PFSK-1 (cell line): Measurements from ENCODE around the gene WDR76.

ENCODE experiments used
- FOXP2 ChIP-seq: optimal IDR thresholded peaks from 2 replicates; pipeline ENCODE3; 2011; ENCODE audit warnings: borderline replicate concordance, control low read depth, inconsistent platforms; ENCODE audit not compliant: insufficient read depth; ENCODE audit errors: extremely low read length, extremely low read depth
- POLR2AphosphoS5 ChIP-seq: IDR thresholded peaks from 2 replicates; pipeline ENCODE4 v1.6.1; 2012; ENCODE audit warnings: low read depth, mild to moderate bottlenecking, control low read depth, low read length, moderate library complexity
- SIN3A ChIP-seq: IDR thresholded peaks from 2 replicates; pipeline ENCODE4 v1.6.1; 2012; ENCODE audit warnings: mild to moderate bottlenecking, low read length, moderate library complexity, borderline replicate concordance; ENCODE audit not compliant: insufficient read depth
- TAF1 ChIP-seq: IDR thresholded peaks from 2 replicates; pipeline ENCODE4 v1.6.1; 2012; ENCODE audit warnings: low read length, control low read depth, borderline replicate concordance; ENCODE audit not compliant: insufficient read depth
- TF ChIP-seq, protein P1 (sequence below), 2 experiments: IDR thresholded peaks; 2 replicates each; pipeline versions ENCODE4 v1.6.1 to v1.8.0; 2011 to 2012; ENCODE audit warnings: low read depth in 2 of 2, low read length in 2 of 2, control low read depth in 1 of 2, inconsistent platforms in 1 of 2, mild to moderate bottlenecking in 1 of 2, moderate library complexity in 1 of 2; ENCODE audit not compliant: insufficient read depth in 1 of 2

DNA sequence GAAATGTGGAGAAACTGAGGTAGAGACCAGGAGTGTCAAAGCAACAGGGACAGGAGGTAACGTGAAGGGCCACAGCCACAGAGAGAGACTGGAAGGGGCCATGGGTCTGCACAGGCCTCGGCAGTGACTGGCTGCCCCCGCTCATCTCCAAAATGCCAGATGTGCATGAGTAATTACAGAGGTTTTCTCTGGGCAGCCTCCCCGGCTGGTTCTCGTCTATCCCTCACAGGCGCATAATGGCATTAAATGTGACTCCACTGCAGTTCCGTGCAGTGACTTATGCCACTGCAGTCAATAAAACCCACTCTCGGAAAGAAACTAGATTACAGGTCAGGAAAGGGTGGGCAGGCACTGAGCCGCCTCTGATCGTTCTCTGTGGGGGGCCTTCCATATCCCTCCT, 74.7 kb downstream of the WDR76 start:
- TF ChIP-seq POLR2AphosphoS5 (no peak), TAF1 (no peak), FOXP2 (no peak), SIN3A (no peak)
- TF ChIP-seq, protein P1, sequence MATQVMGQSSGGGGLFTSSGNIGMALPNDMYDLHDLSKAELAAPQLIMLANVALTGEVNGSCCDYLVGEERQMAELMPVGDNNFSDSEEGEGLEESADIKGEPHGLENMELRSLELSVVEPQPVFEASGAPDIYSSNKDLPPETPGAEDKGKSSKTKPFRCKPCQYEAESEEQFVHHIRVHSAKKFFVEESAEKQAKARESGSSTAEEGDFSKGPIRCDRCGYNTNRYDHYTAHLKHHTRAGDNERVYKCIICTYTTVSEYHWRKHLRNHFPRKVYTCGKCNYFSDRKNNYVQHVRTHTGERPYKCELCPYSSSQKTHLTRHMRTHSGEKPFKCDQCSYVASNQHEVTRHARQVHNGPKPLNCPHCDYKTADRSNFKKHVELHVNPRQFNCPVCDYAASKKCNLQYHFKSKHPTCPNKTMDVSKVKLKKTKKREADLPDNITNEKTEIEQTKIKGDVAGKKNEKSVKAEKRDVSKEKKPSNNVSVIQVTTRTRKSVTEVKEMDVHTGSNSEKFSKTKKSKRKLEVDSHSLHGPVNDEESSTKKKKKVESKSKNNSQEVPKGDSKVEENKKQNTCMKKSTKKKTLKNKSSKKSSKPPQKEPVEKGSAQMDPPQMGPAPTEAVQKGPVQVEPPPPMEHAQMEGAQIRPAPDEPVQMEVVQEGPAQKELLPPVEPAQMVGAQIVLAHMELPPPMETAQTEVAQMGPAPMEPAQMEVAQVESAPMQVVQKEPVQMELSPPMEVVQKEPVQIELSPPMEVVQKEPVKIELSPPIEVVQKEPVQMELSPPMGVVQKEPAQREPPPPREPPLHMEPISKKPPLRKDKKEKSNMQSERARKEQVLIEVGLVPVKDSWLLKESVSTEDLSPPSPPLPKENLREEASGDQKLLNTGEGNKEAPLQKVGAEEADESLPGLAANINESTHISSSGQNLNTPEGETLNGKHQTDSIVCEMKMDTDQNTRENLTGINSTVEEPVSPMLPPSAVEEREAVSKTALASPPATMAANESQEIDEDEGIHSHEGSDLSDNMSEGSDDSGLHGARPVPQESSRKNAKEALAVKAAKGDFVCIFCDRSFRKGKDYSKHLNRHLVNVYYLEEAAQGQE (IDR thresholded peaks at IDR 0.05; ENCODE audit: insufficient read depth in 1 of 2, low read depth in 2 of 2, low read length in 2 of 2): no peak
